Endothelial cell of hepatic sinusoid (primary cell): ENCODE data around the gene DNAH11.
"Not testable (repeated sequence)": the region's sequence is repeated elsewhere in the genome, so short reads cannot be mapped to it uniquely, and the experiment has no call there.

Experiments
- in situ Hi-C: cut with HindIII; loops from 2 replicates; pipeline ENCODE4 v1.10.0; 2017; ENCODE audit warnings: low sequenced_read_pairs

DNAH11 gene

GRCh38 chr7:21704359-21704758 lies 161.5 kb downstream of the DNAH11 start:
- in situ Hi-C loops = no loop called here

- in situ Hi-C loops = no loop called here
Observed at GRCh38 chr7:21706131-21706530, 163.3 kb downstream of the DNAH11 start.

GRCh38 chr7:21707566-21707965 lies 164.7 kb downstream of the DNAH11 start:
- in situ Hi-C loops = no loop called here

GRCh38 chr7:21708096-21708495 lies 165.3 kb downstream of the DNAH11 start:
- in situ Hi-C loops = no loop called here

- in situ Hi-C loops = no loop called here
Observed at GRCh38 chr7:21717323-21717722, 174.5 kb downstream of the DNAH11 start.

GRCh38 chr7:21718391-21718790 lies 175.6 kb downstream of the DNAH11 start:
- in situ Hi-C loops = no loop called here

GRCh38 chr7:21719846-21720245 lies 177.0 kb downstream of the DNAH11 start:
- in situ Hi-C loops = no loop called here

- in situ Hi-C loops = no loop called here
Observed at GRCh38 chr7:21722371-21722770, 179.5 kb downstream of the DNAH11 start.

- in situ Hi-C loops = no loop called here
Observed at GRCh38 chr7:21724562-21724961, 181.7 kb downstream of the DNAH11 start.

GRCh38 chr7:21730399-21730798 lies 187.6 kb downstream of the DNAH11 start:
- in situ Hi-C loops = no loop called here

- in situ Hi-C loops = no loop called here
Observed at GRCh38 chr7:21731977-21732376, 189.1 kb downstream of the DNAH11 start.

- in situ Hi-C loops = not testable (repeated sequence)
Observed at GRCh38 chr7:21732956-21733355, 190.1 kb downstream of the DNAH11 start.

GRCh38 chr7:21733837-21734236 lies 191.0 kb downstream of the DNAH11 start:
- in situ Hi-C loops = no loop called here

GRCh38 chr7:21743493-21743892 lies 200.7 kb downstream of the DNAH11 start:
- in situ Hi-C loops = no loop called here

GRCh38 chr7:21746949-21747348 lies 204.1 kb downstream of the DNAH11 start:
- in situ Hi-C loops = no loop called here

GRCh38 chr7:21747806-21748205 lies 205.0 kb downstream of the DNAH11 start:
- in situ Hi-C loops = no loop called here

GRCh38 chr7:21749378-21749777 lies 206.5 kb downstream of the DNAH11 start:
- in situ Hi-C loops = no loop called here

- in situ Hi-C loops = no loop called here
Observed at GRCh38 chr7:21753071-21753470, 210.2 kb downstream of the DNAH11 start.

GRCh38 chr7:21754963-21755362 lies 212.1 kb downstream of the DNAH11 start:
- in situ Hi-C loops = no loop called here

- in situ Hi-C loops = no loop called here
Observed at GRCh38 chr7:21757537-21758282, 214.9 kb downstream of the DNAH11 start.

- in situ Hi-C loops = no loop called here
Observed at GRCh38 chr7:21758286-21758685, 215.4 kb downstream of the DNAH11 start.

- in situ Hi-C loops = no loop called here
Observed at GRCh38 chr7:21762469-21762868, 219.6 kb downstream of the DNAH11 start.

- in situ Hi-C loops = no loop called here
Observed at GRCh38 chr7:21763818-21764217, 221.0 kb downstream of the DNAH11 start.
